Stimulated activated CD8-positive, alpha-beta memory T cell treated with anti-CD3 and anti-CD28 coated beads, Interleukin-2, amount 100 ng/mL, for 48 hours (primary cell): ENCODE results near the gene COX5A.

Experiments
- DNase-seq, 2 donors: peaks; one replicate each; pipeline ENCODE4 v3.0.0-alpha.2; 2020; ENCODE audit warnings: low read depth in 2 of 2

COX5A gene

DNA sequence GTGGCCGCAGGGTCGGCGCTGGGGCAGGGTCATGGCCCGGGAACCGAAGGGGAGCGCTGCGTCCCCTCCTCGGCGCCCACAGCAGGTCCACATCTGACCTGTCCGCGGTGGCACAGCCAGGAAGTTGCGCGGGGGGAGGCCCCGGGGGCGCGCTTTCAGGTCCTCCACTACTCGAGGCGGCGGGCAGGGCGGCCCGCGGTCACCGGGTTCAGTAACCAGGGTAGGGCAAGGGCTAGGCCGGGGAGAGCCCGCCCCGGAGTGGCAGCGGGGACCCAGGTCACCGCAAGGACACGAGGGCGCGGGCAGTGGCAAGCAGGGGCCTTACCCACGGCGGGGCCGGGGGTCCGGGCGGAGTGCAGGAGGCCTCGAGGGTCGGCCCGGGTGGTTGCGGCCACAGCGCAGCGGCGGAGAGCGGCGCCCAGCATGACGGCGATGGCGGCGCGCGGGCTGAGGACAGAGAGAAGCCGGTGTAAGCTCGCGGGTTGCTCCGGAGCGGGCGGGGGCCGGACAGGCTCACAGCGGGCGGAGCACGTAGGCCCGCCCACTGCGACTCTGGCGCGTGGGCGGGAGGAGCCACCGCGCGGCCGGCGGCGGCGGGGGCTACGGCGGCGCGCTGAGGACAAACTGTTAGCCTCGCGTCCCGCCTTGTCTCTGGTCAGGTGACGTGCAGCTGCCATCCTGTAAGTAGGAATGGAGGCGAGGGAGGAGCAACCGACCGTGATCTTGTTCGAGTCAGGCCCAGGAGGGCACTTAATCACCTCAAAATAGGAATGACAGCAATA, at the start of gene COX5A:
TSS of gene COX5A (minus strand) at position 484 of the 782 bp plus-strand sequence. CDS start at position 425, 59 bp downstream.
- DNase-seq: peak; percentile 85 to 87

DNA sequence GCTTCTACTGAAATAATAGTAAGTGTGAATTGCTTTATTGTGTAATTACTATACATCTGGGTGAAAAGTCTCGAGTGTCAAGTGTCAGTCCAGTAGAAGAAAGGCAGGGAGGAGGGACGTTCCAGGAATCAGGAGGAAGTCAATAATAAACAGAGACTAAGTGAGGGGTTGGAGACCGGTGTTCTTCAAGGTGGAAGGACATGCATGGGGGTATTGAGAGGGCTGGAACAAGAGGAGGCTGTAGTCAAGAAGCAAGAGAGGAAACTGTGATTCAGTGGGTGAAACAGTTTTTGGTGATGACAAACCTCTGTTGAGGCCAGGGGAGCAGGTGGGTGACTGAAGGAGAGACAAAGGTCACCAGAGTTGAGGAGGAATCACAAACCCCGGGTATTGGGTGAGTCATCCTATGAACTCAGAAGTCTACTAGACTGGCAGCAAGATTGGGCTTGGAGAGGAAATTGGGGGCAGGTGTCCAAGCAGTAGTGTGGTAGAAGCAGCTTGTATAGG, 45.9 kb upstream of the COX5A start:
- peak; percentile 37 to 48 for DNase-seq

DNA sequence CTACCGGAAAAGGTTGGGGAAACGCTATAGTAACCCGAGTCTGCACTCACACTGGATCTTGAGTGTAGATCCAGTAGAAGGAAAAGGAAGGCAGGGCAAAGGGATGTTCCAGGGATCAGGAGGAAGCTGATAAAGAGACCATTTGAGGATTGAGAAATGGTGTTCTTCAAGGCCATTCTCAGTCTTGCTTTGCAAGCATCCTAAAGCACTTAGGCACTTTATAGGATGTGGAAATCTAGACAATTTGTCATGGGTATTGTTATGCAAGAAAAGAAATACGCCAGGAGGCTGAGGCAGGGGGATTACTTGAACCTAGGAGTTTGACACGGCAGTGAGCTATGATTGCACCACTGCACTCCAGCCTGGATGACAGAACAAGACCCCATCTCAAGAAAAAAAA, 44.3 kb upstream of the COX5A start:
- no peak for DNase-seq

DNA sequence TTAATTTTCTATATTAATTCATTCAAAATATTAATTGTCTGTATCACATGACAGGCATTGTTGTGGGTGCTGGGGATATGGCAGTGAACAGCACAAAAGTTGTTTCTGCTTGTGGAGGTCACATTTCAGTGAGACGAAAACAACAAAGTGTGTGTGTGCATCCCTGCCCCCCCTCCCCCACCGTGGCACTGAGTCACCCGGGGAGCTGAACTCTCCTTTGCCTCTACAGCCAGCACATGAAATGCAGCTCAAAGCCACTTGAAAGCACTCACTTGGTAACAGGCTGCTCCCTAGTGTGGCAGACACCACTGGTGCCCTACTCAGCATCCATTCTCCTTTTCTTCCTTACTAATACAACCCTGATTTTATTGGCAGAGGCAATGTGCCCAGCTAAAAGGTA, 40.6 kb upstream of the COX5A start:
- peak; percentile 52 to 68 for DNase-seq

DNA sequence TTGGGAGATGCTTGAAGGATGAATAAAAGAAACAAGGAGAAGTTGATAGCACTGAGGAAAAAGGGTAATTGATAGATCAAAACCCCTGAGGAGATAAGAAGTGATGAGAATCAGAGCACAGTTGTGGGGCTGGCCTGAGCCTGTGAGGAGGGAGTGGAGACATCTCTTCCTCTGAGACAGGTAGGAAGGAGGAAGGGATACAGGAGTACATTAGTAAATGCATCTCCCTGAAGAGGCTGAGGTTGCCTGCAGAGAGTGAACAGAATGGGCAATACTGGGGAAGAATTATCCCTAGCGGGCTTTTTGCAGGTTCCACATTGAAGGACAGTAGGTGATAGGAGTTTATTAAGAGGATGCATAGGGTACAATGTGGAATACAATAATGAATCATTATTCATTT, 40.2 kb upstream of the COX5A start:
- DNase-seq: no peak

DNA sequence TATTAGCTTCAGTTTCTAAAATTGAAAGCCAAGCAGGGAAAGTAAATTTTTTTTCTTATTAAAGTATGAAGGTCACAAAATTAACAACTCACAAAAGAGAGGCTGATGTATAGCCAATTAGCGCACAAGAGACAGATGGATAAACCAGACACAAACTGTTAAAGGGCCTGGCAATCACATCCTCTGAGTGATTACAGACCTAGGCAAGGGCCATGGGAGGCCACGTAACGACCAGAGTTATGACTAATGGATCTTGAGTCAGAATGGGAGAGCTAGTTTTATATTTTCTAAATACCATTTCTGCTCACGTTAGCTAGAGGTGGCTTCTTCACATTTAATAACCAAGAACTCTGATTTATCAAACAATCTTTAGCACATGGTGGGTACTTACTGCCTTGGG, 39.7 kb upstream of the COX5A start:
- DNase-seq: no peak

DNA sequence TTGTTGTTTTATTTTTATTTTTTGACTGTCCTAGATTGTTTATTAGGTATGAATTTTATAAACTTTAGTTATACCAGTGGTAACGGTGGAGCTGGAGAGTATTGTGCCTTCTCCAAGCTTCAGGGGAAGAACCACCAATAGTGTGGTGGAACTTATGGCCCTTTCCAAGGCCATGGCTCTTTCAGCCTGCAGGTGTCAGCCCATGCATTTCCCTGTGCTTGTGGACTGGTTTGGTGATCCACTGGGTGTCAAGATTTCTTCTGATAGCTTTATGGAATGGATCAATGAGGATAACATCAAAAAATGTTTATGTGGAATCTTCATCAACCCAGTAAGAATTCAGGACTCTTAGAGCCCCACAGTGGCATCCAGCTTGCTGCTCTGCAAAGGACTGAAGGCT, 38.3 kb upstream of the COX5A start:
- DNase-seq: no peak

GRCh38 chr15:74967670-74968069, 29.8 kb upstream of the COX5A start:
- no peak for DNase-seq

GRCh38 chr15:74964794-74965193, 26.9 kb upstream of the COX5A start:
- DNase-seq: no peak

GRCh38 chr15:74963213-74963612, 25.3 kb upstream of the COX5A start:
- no peak for DNase-seq

GRCh38 chr15:74962671-74963070, 24.8 kb upstream of the COX5A start:
- no peak for DNase-seq

GRCh38 chr15:74962219-74962618, 24.3 kb upstream of the COX5A start:
- no peak for DNase-seq

- no peak for DNase-seq
These were observed 23.7 kb upstream of the COX5A start for GRCh38 chr15:74961616-74962015.

DNA sequence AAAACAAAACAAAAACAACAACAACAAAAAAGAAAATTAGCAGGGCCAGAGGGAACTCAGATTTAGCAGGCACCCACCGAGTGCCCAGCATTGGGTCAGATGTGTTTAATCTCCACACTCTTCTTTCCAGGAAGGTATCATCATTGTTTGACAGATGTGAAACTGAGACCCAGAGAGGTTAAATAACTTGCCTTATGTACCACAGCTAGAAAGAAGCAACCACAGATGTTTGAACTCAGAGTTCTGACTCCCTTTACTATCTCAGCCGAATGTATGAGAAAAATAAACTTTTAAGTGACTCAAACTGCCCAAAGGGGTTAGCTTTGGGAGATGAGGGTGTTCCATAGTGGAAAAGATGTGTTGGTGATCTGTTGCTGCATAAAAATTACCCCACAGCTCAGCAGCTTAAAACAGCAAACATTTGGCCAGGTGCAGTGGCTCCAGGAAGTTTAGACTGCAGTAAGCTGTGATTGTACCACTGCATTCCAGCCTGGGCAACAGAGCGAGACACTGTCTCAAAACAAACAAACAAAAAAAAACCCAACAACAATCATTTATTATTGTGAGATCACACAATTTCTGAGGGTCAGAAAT, 23.2 kb upstream of the COX5A start:
- DNase-seq: no peak

DNA sequence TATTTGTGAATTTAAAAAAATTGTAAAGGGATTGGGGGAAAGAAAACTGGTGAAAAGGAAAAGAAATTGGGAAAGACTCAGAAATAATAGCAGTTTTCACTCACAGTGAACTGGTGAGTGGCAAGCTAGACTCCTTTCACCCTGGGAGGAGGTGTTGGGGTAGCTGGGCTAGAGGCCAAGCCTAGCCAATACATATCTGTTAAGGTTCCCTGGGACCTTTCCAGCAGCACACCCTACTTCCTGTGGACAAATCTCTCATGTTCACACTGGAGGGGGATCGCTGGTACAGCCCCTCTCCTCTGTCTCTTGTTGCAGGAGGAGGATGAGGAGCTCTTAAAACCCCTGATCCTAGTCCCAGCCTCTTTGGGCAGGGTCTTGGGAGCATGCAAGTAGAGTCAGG, 22.4 kb upstream of the COX5A start:
- no peak for DNase-seq

DNA sequence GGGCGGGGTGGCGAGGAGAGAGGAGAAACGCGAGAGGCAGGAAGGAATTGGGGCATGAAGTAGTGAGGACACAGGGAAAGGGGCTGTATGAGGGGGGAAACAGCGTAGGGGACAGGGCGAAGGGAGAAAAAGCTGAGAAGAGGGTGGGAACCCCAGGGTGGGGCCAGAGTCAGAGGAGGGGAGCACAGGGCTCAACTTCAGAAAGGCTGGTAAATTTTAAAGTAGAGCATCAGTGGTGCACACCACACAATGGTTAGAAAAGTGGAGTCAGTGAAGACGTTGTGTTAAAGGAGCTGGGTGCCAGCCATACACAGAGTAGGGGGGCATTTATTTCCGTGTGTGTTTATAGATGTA, 21.7 kb upstream of the COX5A start:
- DNase-seq: no peak

GRCh38 chr15:74958908-74959585, 21.2 kb upstream of the COX5A start:
- no peak for DNase-seq

- DNase-seq: no peak
These were observed 20.5 kb upstream of the COX5A start for GRCh38 chr15:74958320-74958907.

DNA sequence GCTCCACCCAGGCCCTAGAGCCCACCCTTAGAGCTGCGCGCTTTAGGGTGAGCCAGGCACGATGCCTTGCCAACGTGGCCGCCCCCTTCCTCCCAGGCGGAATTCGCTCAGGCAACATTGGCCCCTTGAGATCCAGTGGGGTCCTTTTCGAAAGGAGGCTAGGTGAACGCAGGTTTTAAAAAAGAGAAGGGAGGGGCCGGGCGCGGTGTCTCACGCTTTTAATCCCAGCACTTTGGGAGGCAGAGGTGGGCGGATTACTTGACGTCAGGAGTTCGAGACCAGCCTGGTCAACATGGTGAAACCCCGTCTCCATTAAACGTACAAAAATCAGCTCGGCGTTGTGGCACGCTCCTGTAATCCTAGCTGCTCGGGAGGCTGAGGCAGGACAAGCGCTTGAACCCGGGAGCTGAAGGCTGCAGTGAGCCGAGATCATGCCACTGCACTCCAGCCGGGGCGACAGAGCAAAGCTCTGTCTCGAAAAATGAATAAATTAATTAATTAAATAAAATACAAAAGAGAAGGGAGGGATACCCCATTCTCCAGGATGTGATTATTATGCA, 19.7 kb upstream of the COX5A start:
- DNase-seq: no peak

GRCh38 chr15:74956648-74957475, 19.0 kb upstream of the COX5A start, which contains the start of gene RPP25:
RPP25 (minus strand) TSS chr15:74956772; CDS start chr15:74956583, 189 bp downstream.
- peak; percentile 67 to 73 for DNase-seq
